Kidney (tissue), 14 donors: ENCODE results near the gene ABLIM3. TPM values are rescaled to one million over a fixed set of nuclear protein-coding genes. Genes with fewer than 3 reads are reported as not detected.
A peak's percentile ranks its signal among the peaks of the same experiment; 100 is the strongest.

Source experiments
- DNase-seq, 5 donors: peaks; one replicate each; pipeline ENCODE4 v3.0.0-alpha.2; 2013 to 2020
- FAIRE-seq: peaks from 2 replicates; lab custom pipeline; 2012; peaks lifted over from hg19 to GRCh38; lab: Jason Lieb, UNC
- H3K27ac ChIP-seq, 2 donors: one replicate each; pipeline ENCODE4 v1.7.0; 2013; ENCODE audit warnings: low read depth in 2 of 2, low read length in 2 of 2, inconsistent platforms in 1 of 2
- H3K27me3 ChIP-seq: one replicate; pipeline ENCODE4 v1.7.1; 2013; ENCODE audit warnings: low read length, inconsistent platforms; ENCODE audit not compliant: control insufficient read depth, insufficient read depth
- H3K36me3 ChIP-seq, 3 donors: one replicate each; pipeline versions ENCODE4 v1.7.0 to v1.7.1; 2013; ENCODE audit warnings: low read length in 3 of 3, control low read depth in 1 of 3, inconsistent platforms in 1 of 3; ENCODE audit not compliant: insufficient read depth in 3 of 3, control insufficient read depth in 2 of 3
- H3K4me1 ChIP-seq, 3 donors: one replicate each; pipeline versions ENCODE4 v1.7.0 to v1.7.1; 2013; ENCODE audit warnings: low read length in 3 of 3, inconsistent platforms in 1 of 3, low read depth in 1 of 3; ENCODE audit not compliant: control insufficient read depth in 2 of 3, insufficient read depth in 2 of 3
- H3K4me3 ChIP-seq, 3 donors: one replicate each; pipeline versions ENCODE4 v1.7.0 to v1.8.1; 2013; ENCODE audit warnings: low read length in 3 of 3, control low read depth in 1 of 3, inconsistent platforms in 1 of 3
- H3K9ac ChIP-seq, 3 donors: one replicate each; pipeline versions ENCODE4 v1.7.0 to v1.7.1; 2013; ENCODE audit warnings: low read length in 3 of 3, control low read depth in 1 of 3, inconsistent platforms in 1 of 3
- H3K9me3 ChIP-seq, 3 donors: one replicate each; pipeline versions ENCODE4 v1.7.0 to v1.7.1; 2013; ENCODE audit warnings: low read length in 3 of 3, control low read depth in 1 of 3, inconsistent platforms in 1 of 3; ENCODE audit not compliant: control insufficient read depth in 2 of 3, insufficient read depth in 1 of 3
- intact Hi-C: fragments of 100-400 bp; cut with DNase I; formaldehyde crosslinking; loops from one replicate; pipeline ENCODE4 v1.11.1; 2022
- polyA plus RNA-seq: library from polyadenylated mRNA; stranded (reverse); fragments of 350-450 nt; fragmentation: Illumina TruSeq; extraction: RNeasy Lipid Tissue Mini Kit (QIAGEN cat#74804); gene quantifications from one replicate; pipeline ENCODE4 v1.2.3, GENCODE V29; 2014; ENCODE audit warnings: low read depth, low replicate concordance; ENCODE audit not compliant: insufficient read depth
- total RNA-seq: library from RNA; stranded (reverse); fragmentation: NEBNext Ultra II Directional; extraction: Animal tissue kit (Norgen Biotek cat#: 25700); gene quantifications from one replicate; pipeline ENCODE4 v1.2.1, GENCODE V29; 2021
- TF ChIP-seq, protein P1 (sequence below): IDR thresholded peaks from 3 replicates; pipeline ENCODE4 v1.5.1; 2012; ENCODE audit warnings: mild to moderate bottlenecking, moderate library complexity, borderline replicate concordance; ENCODE audit not compliant: insufficient read depth; ENCODE audit errors: extremely low read depth
- donor health status: control.
- donor health status: control.
- donor health status: control.
- donor health status: control.
- donor health status: control.
- donor health status: DM: yes; HTN: yes; CAD: no.
- donor health status: Normal renal cell carcinoma (clear cell type).

Gene ABLIM3
- total and polyA plus RNA-seq, 2 donors from 2014 or later = 20.1 to 21.7 TPM

DNA sequence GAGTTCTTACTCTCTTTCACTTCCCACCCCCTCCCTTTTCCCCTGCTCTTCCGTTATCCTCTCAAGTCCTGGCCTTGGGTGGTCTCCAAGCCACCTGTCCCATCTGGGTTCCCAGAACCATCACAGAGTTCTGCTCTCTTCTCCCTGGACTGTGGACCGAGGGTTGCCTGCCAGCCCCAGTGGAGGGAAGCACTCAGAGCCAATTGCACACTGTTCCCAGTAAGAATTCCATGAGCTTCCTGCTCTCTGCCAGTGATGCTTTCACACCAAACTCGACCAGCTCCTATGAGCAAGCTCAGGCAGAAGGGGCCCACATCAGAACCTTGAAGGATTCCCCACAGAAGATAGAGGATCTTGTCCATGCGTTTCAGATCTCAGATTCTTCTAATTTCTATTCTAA, 110.3 kb downstream of the ABLIM3 start:
- no peak overlapping the region for H3K9ac ChIP-seq
- H3K4me1 ChIP-seq = no peaks in the 10 kb centered on the region
- no peaks in the 10 kb centered on the region for H3K36me3 ChIP-seq
- no peak overlapping the region for H3K4me3 ChIP-seq
- TF ChIP-seq, protein P1, sequence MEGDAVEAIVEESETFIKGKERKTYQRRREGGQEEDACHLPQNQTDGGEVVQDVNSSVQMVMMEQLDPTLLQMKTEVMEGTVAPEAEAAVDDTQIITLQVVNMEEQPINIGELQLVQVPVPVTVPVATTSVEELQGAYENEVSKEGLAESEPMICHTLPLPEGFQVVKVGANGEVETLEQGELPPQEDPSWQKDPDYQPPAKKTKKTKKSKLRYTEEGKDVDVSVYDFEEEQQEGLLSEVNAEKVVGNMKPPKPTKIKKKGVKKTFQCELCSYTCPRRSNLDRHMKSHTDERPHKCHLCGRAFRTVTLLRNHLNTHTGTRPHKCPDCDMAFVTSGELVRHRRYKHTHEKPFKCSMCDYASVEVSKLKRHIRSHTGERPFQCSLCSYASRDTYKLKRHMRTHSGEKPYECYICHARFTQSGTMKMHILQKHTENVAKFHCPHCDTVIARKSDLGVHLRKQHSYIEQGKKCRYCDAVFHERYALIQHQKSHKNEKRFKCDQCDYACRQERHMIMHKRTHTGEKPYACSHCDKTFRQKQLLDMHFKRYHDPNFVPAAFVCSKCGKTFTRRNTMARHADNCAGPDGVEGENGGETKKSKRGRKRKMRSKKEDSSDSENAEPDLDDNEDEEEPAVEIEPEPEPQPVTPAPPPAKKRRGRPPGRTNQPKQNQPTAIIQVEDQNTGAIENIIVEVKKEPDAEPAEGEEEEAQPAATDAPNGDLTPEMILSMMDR = no peak
- H3K27ac ChIP-seq = no peak overlapping the region
- DNase-seq (peak in 1 of 5 donors; percentile 12), FAIRE-seq (no peak)
- intact Hi-C loops = no loop called here
- H3K9me3 ChIP-seq = no peaks in the 10 kb centered on the region
- H3K27me3 ChIP-seq = no peaks in the 10 kb centered on the region

DNA sequence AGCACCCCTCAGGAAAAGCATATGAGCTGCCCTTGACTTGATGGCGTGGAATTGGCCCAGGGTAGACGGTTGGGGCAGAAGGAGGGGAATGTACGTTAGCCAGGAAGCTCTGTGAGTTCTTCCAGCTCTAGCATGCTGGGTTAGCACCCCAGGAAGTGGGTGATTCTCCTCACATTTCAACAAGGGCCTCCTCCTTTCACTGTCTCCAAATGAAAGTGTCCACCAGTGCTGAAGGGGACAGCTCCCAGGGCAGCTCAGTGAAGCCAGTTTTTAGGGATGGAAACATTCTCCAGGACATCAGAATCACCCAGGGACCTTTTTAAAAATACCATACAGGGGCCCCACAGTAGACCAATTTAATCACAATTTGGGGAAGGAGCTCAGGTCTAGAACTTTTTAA, 113.2 kb downstream of the ABLIM3 start:
- no peaks in the 10 kb centered on the region for H3K4me1 ChIP-seq
- TF ChIP-seq, protein P1 = no peak
- no peaks in the 10 kb centered on the region for H3K36me3 ChIP-seq
- no peak overlapping the region for H3K4me3 ChIP-seq
- H3K27me3 ChIP-seq = no peaks in the 10 kb centered on the region
- H3K9ac ChIP-seq = no peak overlapping the region
- no peaks in the 10 kb centered on the region for H3K9me3 ChIP-seq
- no peak for FAIRE-seq
- peak in 3 of 5 donors; percentile 71 to 85 (median 80) for DNase-seq
- H3K27ac ChIP-seq = no peak overlapping the region
- intact Hi-C loops = no loop called here

DNA sequence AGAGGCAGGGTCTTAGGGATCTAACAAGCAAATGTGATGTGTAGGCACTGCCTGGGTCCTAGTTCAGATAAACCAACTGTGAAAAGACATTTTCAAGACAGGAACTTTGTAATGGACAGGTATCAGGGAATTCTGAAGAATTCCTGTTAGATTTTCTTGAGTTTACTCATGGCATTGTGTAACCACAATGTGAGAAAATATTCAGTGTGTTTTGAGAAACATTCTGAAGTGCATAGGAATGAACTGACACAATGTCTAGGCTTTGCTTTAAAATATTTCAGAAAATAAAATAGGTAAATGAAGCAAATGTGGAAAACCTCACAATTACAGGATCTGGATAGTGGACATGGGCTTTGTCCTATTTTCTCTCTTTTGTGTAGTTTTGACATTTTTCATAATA, 115.2 kb downstream of the ABLIM3 start:
- no peak for FAIRE-seq
- intact Hi-C loops = no loop called here
- no peak overlapping the region for H3K9ac ChIP-seq

More for the DNA sequence above, 115.2 kb downstream of the ABLIM3 start:
- H3K27ac ChIP-seq = no peak overlapping the region
- H3K27me3 ChIP-seq = no peaks in the 10 kb centered on the region
- TF ChIP-seq, protein P1 = no peak
- H3K4me3 ChIP-seq = no peak overlapping the region
- no peaks in the 10 kb centered on the region for H3K4me1 ChIP-seq
- DNase-seq = no peak
- H3K9me3 ChIP-seq = no peaks in the 10 kb centered on the region
- H3K36me3 ChIP-seq = no peaks in the 10 kb centered on the region
